Liver (tissue), 9 donors: ENCODE data around the gene GALE. TPM values are rescaled to one million over a fixed set of nuclear protein-coding genes. Genes with fewer than 3 reads are reported as not detected.
"Not testable (repeated sequence)": the region's sequence is repeated elsewhere in the genome, so short reads cannot be mapped to it uniquely, and the experiment has no call there.

Source experiments
- DNase-seq: peaks from one replicate; pipeline ENCODE4 v3.0.0-alpha.2; 2017; ENCODE audit warnings: low spot score
- H3K27ac ChIP-seq, 2 donors: one replicate each; pipeline ENCODE4 v1.7.0; 2013; ENCODE audit warnings: inconsistent platforms in 2 of 2, low read length in 2 of 2, control low read depth in 1 of 2, low read depth in 1 of 2, mild to moderate bottlenecking in 1 of 2
- H3K27me3 ChIP-seq, 4 donors: one replicate each; pipeline versions ENCODE4 v1.6.1 to v1.7.0; 2013; ENCODE audit warnings: low read length in 3 of 4, inconsistent platforms in 1 of 4, mild to moderate bottlenecking in 1 of 4, moderate library complexity in 1 of 4; ENCODE audit not compliant: control insufficient read depth in 4 of 4, insufficient read depth in 4 of 4
- H3K36me3 ChIP-seq, 4 donors: one replicate each; pipeline versions ENCODE4 v1.6.1 to v1.7.0; 2013; ENCODE audit warnings: low read length in 3 of 4, mild to moderate bottlenecking in 3 of 4, low read depth in 1 of 4, moderate library complexity in 1 of 4; ENCODE audit not compliant: control insufficient read depth in 4 of 4, insufficient read depth in 3 of 4
- H3K4me1 ChIP-seq, 4 donors: one replicate each; pipeline versions ENCODE4 v1.6.1 to v1.7.0; 2013; ENCODE audit warnings: low read length in 3 of 4, mild to moderate bottlenecking in 3 of 4, moderate library complexity in 1 of 4; ENCODE audit not compliant: control insufficient read depth in 4 of 4, insufficient read depth in 4 of 4
- H3K4me3 ChIP-seq, 3 donors: one replicate each; pipeline versions ENCODE4 v1.6.1 to v1.7.0; 2013; ENCODE audit warnings: low read length in 3 of 3, control low read depth in 1 of 3, low read depth in 1 of 3, mild to moderate bottlenecking in 1 of 3
- H3K9ac ChIP-seq, 2 donors: one replicate each; pipeline ENCODE4 v1.7.0; 2013; ENCODE audit warnings: low read length in 2 of 2, mild to moderate bottlenecking in 2 of 2, moderate library complexity in 2 of 2, control low read depth in 1 of 2, low read depth in 1 of 2
- H3K9me3 ChIP-seq, 4 donors: one replicate each; pipeline versions ENCODE4 v1.6.1 to v1.7.0; 2013; ENCODE audit warnings: low read length in 3 of 4; ENCODE audit not compliant: control insufficient read depth in 4 of 4
- EGR1 ChIP-seq, 2 donors: IDR thresholded peaks; 2 replicates each; pipeline ENCODE4 v1.6.1; 2016 to 2018; ENCODE audit warnings: antibody characterized with exemption in 2 of 2, low read depth in 2 of 2
- FOXA1 ChIP-seq: IDR thresholded peaks from 2 replicates; pipeline ENCODE4 v1.6.1; 2016; ENCODE audit warnings: antibody characterized with exemption
- FOXA2 ChIP-seq: IDR thresholded peaks from 2 replicates; pipeline ENCODE4 v1.6.1; 2016; ENCODE audit warnings: antibody characterized with exemption
- GABPA ChIP-seq, 2 donors: IDR thresholded peaks in 1 of 2; conservative IDR thresholded peaks in 1 of 2; 2 replicates each; pipeline ENCODE4 v1.6.1; 2016; ENCODE audit warnings: antibody characterized with exemption in 2 of 2, mild to moderate bottlenecking in 1 of 2, moderate library complexity in 1 of 2
- HNF4A ChIP-seq, 2 donors: conservative IDR thresholded peaks; 2 replicates each; pipeline ENCODE4 v1.6.1; 2016; ENCODE audit warnings: antibody characterized with exemption in 2 of 2, mild to moderate bottlenecking in 2 of 2
- HNF4G ChIP-seq: IDR thresholded peaks from 2 replicates; pipeline ENCODE4 v1.6.1; 2016; ENCODE audit warnings: antibody characterized with exemption
- NR2F2 ChIP-seq: IDR thresholded peaks from 2 replicates; pipeline ENCODE4 v1.6.1; 2016; ENCODE audit warnings: antibody characterized with exemption
- RAD21 ChIP-seq, 2 donors: IDR thresholded peaks; 2 replicates each; pipeline ENCODE4 v1.6.1; 2016; ENCODE audit warnings: antibody characterized with exemption in 2 of 2, mild to moderate bottlenecking in 2 of 2
- SP1 ChIP-seq: IDR thresholded peaks from 2 replicates; pipeline ENCODE4 v1.6.1; 2018; ENCODE audit warnings: antibody characterized with exemption, mild to moderate bottlenecking
- TAF1 ChIP-seq: conservative IDR thresholded peaks from 2 replicates; pipeline ENCODE4 v1.6.1; 2016; ENCODE audit warnings: antibody characterized with exemption, mild to moderate bottlenecking
- YY1 ChIP-seq: IDR thresholded peaks from 2 replicates; pipeline ENCODE4 v1.6.1; 2016; ENCODE audit warnings: antibody characterized with exemption, mild to moderate bottlenecking
- WGBS: extraction: QIAGEN DNeasy Blood & Tissue Kit; methylation state at CpG from one replicate; pipeline ENCODE4 v1.1.7; 2013; 5-methylcytosine and 5-hydroxymethylcytosine counted together
- polyA plus RNA-seq, 2 donors: library from polyadenylated mRNA; stranded (reverse) in 1 of 2; unstranded in 1 of 2; fragments of 200-250 nt in 1 of 2; fragments of >200 nt in 1 of 2; fragmentation: Nextera tagmentation in 1 of 2; extraction: Ambion mirVana in 1 of 2; gene quantifications; one replicate each; pipeline versions ENCODE4 v1.2.1 to v1.2.3, GENCODE V29; 2013 to 2015
- total RNA-seq, 2 donors: library from RNA; depleted of rRNA; stranded (reverse); fragments of >200 nt; gene quantifications; one replicate each; pipeline ENCODE4 v1.2.3, GENCODE V29; 2014
- TF ChIP-seq, protein P1 (sequence below): IDR thresholded peaks from 2 replicates; pipeline ENCODE4 v1.6.1; 2016; ENCODE audit warnings: antibody characterized with exemption
- TF ChIP-seq, protein P2 (sequence below): IDR thresholded peaks from 2 replicates; pipeline ENCODE4 v1.6.1; 2016; ENCODE audit warnings: antibody characterized with exemption
- TF ChIP-seq, protein P3 (sequence below): IDR thresholded peaks from 2 replicates; pipeline ENCODE4 v1.6.1; 2016; ENCODE audit warnings: antibody characterized with exemption
- TF ChIP-seq, protein P4 (sequence below): fragments of 150-350 bp; IDR thresholded peaks from 2 replicates; pipeline ENCODE4 v1.5.1; 2017; ENCODE audit warnings: improper control_type of control experiment, low read depth, low read length; ENCODE audit not compliant: missing input control
- TF ChIP-seq, protein P5 (sequence below): IDR thresholded peaks from 2 replicates; pipeline ENCODE4 v1.6.1; 2016; ENCODE audit warnings: antibody characterized with exemption, mild to moderate bottlenecking
- donor health status: healthy.
- donor health status: healthy.
- donor health status: healthy.
- donor health status: healthy.
- donor health status: healthy.

Gene GALE
- total and polyA plus RNA-seq, 4 donors: 22.9 to 43.4 (median 38.7) TPM

DNA sequence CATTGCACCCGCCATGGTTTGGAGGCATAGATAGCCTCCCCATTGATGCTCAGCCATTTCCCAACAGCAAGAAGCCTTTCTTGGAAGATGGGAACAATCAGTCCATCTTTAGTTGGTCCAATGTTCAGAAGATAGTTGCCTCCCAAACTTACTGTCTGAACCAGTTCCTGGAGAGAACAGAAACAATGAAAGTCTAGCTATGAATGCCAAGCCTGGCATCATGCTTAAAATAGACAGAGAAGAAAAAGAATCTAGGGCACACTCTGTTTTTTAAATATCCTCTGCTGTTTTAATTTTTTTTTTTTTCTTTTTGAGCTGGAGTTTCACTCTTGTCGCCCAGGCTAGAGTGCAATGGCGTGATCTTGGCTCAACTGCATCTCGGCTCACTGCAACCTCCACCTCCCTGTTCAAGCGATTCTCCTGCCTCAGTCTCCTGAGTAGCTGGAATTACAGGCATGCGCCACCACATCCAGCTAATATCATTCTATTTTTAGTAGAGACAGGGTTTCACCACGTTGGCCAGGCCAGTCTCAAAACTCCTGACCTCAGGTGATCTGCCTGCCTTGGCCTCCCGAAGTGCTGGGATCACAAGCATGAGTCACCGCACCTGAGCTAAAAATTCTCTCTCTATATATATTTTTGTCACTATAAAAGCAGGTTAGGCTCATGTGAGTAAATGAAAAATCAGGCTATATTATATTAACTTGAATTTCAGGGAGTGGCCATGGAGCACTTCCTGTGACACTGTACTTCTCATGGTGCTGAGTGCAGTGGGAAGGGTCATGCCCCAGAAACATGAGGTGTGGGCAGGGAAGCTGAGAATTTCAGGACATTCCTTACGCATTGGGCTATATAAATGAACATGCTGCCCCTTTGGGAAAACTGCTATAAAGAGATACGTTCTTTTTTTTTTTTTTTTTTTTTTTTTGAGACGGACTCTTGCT lies 48.4 kb upstream of the GALE start:
- H3K27ac ChIP-seq: no peak overlapping the region

DNA sequence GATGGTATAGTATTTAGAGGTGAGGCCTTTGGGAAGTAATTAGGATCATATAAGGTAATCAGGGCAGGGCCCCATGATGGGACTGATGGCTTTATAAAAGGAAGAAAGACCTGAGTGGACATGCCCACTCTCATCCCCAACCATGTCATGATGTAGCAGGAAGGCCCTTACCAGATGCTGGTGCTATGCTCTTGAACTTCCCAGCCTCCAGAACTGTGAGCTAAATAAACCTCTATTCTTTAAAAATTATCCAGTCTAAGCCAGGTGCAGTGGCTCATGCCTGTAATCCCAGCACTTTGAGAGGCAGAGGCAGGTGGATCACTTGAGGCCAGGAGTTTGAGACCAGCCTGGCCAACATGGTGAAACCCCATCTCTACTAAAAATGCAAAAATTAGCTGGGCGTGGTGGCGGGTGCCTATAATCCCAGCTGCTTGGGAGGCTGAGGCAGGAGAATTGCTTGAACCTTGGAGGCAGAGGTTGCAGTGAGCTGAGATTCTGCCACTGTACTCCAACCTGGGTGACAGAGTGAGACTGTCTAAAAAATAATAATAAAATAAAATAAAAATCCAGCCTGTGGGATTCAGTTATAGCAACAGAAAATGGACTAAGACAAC lies 47.0 kb upstream of the GALE start:
- WGBS: 99% methylated on average over 2 of the region's 2 CpGs
- not testable (repeated sequence) for H3K9ac ChIP-seq

More for the DNA sequence above, 48.4 kb upstream of the GALE start:
- Histone ChIP-seq H3K9me3 (no peaks in the 10 kb centered on the region), H3K9ac (no peak overlapping the region), H3K36me3 (peaks cover 3 to 25% (median 18%) of the 10 kb centered on the region in 4 donors), H3K27me3 (no peaks in the 10 kb centered on the region), H3K4me3 (no peak overlapping the region), H3K4me1 (no peaks in the 10 kb centered on the region)
- DNase-seq: no peak
- TF ChIP-seq YY1: no peak
- no peak for TF ChIP-seq TAF1
- TF ChIP-seq, protein P1, sequence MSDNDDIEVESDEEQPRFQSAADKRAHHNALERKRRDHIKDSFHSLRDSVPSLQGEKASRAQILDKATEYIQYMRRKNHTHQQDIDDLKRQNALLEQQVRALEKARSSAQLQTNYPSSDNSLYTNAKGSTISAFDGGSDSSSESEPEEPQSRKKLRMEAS: no peak
- TF ChIP-seq, protein P2, sequence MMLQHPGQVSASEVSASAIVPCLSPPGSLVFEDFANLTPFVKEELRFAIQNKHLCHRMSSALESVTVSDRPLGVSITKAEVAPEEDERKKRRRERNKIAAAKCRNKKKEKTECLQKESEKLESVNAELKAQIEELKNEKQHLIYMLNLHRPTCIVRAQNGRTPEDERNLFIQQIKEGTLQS: no peak
- no peak for TF ChIP-seq HNF4G
- TF ChIP-seq FOXA2: no peak
- TF ChIP-seq FOXA1: no peak
- TF ChIP-seq EGR1 (IDR thresholded peaks at IDR 0.05; ENCODE audit: low read depth in 2 of 2): no peak
- no peak for TF ChIP-seq GABPA (IDR thresholded peaks at IDR 0.05 in 1 of 2, conservative IDR thresholded peaks at IDR 0.05 in 1 of 2)
- TF ChIP-seq, protein P3, sequence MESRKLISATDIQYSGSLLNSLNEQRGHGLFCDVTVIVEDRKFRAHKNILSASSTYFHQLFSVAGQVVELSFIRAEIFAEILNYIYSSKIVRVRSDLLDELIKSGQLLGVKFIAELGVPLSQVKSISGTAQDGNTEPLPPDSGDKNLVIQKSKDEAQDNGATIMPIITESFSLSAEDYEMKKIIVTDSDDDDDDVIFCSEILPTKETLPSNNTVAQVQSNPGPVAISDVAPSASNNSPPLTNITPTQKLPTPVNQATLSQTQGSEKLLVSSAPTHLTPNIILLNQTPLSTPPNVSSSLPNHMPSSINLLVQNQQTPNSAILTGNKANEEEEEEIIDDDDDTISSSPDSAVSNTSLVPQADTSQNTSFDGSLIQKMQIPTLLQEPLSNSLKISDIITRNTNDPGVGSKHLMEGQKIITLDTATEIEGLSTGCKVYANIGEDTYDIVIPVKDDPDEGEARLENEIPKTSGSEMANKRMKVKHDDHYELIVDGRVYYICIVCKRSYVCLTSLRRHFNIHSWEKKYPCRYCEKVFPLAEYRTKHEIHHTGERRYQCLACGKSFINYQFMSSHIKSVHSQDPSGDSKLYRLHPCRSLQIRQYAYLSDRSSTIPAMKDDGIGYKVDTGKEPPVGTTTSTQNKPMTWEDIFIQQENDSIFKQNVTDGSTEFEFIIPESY: no peak
- TF ChIP-seq, protein P4, sequence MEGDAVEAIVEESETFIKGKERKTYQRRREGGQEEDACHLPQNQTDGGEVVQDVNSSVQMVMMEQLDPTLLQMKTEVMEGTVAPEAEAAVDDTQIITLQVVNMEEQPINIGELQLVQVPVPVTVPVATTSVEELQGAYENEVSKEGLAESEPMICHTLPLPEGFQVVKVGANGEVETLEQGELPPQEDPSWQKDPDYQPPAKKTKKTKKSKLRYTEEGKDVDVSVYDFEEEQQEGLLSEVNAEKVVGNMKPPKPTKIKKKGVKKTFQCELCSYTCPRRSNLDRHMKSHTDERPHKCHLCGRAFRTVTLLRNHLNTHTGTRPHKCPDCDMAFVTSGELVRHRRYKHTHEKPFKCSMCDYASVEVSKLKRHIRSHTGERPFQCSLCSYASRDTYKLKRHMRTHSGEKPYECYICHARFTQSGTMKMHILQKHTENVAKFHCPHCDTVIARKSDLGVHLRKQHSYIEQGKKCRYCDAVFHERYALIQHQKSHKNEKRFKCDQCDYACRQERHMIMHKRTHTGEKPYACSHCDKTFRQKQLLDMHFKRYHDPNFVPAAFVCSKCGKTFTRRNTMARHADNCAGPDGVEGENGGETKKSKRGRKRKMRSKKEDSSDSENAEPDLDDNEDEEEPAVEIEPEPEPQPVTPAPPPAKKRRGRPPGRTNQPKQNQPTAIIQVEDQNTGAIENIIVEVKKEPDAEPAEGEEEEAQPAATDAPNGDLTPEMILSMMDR: no peak
- TF ChIP-seq, protein P5, sequence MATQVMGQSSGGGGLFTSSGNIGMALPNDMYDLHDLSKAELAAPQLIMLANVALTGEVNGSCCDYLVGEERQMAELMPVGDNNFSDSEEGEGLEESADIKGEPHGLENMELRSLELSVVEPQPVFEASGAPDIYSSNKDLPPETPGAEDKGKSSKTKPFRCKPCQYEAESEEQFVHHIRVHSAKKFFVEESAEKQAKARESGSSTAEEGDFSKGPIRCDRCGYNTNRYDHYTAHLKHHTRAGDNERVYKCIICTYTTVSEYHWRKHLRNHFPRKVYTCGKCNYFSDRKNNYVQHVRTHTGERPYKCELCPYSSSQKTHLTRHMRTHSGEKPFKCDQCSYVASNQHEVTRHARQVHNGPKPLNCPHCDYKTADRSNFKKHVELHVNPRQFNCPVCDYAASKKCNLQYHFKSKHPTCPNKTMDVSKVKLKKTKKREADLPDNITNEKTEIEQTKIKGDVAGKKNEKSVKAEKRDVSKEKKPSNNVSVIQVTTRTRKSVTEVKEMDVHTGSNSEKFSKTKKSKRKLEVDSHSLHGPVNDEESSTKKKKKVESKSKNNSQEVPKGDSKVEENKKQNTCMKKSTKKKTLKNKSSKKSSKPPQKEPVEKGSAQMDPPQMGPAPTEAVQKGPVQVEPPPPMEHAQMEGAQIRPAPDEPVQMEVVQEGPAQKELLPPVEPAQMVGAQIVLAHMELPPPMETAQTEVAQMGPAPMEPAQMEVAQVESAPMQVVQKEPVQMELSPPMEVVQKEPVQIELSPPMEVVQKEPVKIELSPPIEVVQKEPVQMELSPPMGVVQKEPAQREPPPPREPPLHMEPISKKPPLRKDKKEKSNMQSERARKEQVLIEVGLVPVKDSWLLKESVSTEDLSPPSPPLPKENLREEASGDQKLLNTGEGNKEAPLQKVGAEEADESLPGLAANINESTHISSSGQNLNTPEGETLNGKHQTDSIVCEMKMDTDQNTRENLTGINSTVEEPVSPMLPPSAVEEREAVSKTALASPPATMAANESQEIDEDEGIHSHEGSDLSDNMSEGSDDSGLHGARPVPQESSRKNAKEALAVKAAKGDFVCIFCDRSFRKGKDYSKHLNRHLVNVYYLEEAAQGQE: no peak
- no peak for TF ChIP-seq NR2F2
- no peak for TF ChIP-seq HNF4A (conservative IDR thresholded peaks at IDR 0.05)
- no peak for TF ChIP-seq RAD21 (IDR thresholded peaks at IDR 0.05)
- no peak for TF ChIP-seq SP1
- 92% methylated on average over 12 of the region's 12 CpGs for WGBS

More for the DNA sequence above, 47.0 kb upstream of the GALE start:
- H3K4me1 ChIP-seq, H3K27me3 ChIP-seq, H3K4me3 ChIP-seq, H3K9me3 ChIP-seq, H3K27ac ChIP-seq, DNase-seq: not testable (repeated sequence)
- H3K36me3 ChIP-seq: peaks cover 3 to 25% (median 18%) of the 10 kb centered on the region in 4 donors
